ENCODE data around the gene FRY. TPM values are rescaled to one million over a fixed set of nuclear protein-coding genes. Genes with fewer than 3 reads are reported as not detected.

FRY gene
- total and polyA plus RNA-seq, 10 of the 15 experiments (the other 5 are each of a cell fraction or from before 2014, with no cell fraction given) = 0.18 to 1.4 (median 0.30) TPM

GRCh38 chr13:32203736-32204135 lies 172.2 kb downstream of the FRY start:
- H3K27ac ChIP-seq (ENCODE audit: control insufficient read depth, insufficient read depth) = no peak overlapping the region
- H3K9ac ChIP-seq (ENCODE audit: control insufficient read depth, insufficient read depth, low read length) = no peak overlapping the region
- H2AFZ ChIP-seq (ENCODE audit: control insufficient read depth, low read depth, low read length) = no peak overlapping the region
- no peak for DNase-seq (ENCODE audit: low read depth, low spot score)
- SMC1A ChIA-PET (ENCODE audit: uncharacterized antibody, unreplicated experiment) = no interaction called here
- no peaks in the 10 kb centered on the region for H3K36me3 ChIP-seq (ENCODE audit: control insufficient read depth in 2 of 2, insufficient read depth in 2 of 2, low read length in 1 of 2)
- FAIRE-seq = no peak
- POLR2A ChIA-PET = no interaction called here
- no peaks in the 10 kb centered on the region for H3K79me2 ChIP-seq (ENCODE audit: control insufficient read depth, insufficient read depth, low read length)
- H3K27me3 ChIP-seq (replicated peaks in 1 of 2; ENCODE audit: control insufficient read depth in 2 of 2, insufficient read depth in 2 of 2, low read length in 1 of 2) = peaks cover 0 to 2% of the 10 kb centered on the region in 2 experiments; a peak in 1 of 4 replicates
- TF ChIP-seq SP1 (IDR thresholded peaks at IDR 0.05; ENCODE audit: low read depth, low read length) = no peak
- TF ChIP-seq PBX3 (IDR thresholded peaks at IDR 0.05; ENCODE audit: insufficient replicate concordance, low read depth, low read length) = no peak
- TF ChIP-seq RUNX3 (IDR thresholded peaks at IDR 0.05; ENCODE audit: low read length) = no peak
- TF ChIP-seq CHD1 (IDR thresholded peaks at IDR 0.05; ENCODE audit: low read depth, low read length) = no peak
- no peak for TF ChIP-seq CEBPB (IDR thresholded peaks at IDR 0.05; ENCODE audit: borderline replicate concordance in 1 of 2, low read depth in 2 of 2, low read length in 2 of 2)
- no peak for TF ChIP-seq ZBTB11 (CRISPR knock-in tag; IDR thresholded peaks at IDR 0.05)
- no peak for TF ChIP-seq GABPA (IDR thresholded peaks at IDR 0.05; ENCODE audit: low read depth)
- TF ChIP-seq ZSCAN29 (IDR thresholded peaks at IDR 0.05) = no peak
- TF ChIP-seq STAT3 (IDR thresholded peaks at IDR 0.05; ENCODE audit: low read depth, low read length) = no peak
- CTCF ChIA-PET = no interaction called here
- no peaks in the 10 kb centered on the region for H3K9me3 ChIP-seq (replicated peaks; ENCODE audit: control insufficient read depth, insufficient read depth, low read length)
- no peak overlapping the region for H3K4me2 ChIP-seq (ENCODE audit: control insufficient read depth, insufficient read depth)
- intact Hi-C loops (cut with micrococcal nuclease; ENCODE audit: unreplicated experiment) (no loop called here), in situ Hi-C loops (cut with MboI) (no loop called here)
- no peaks in the 10 kb centered on the region for H4K20me1 ChIP-seq (ENCODE audit: control insufficient read depth, insufficient read depth)
- no peak for ATAC-seq
- no peaks in the 10 kb centered on the region for H3K4me1 ChIP-seq (ENCODE audit: control insufficient read depth, insufficient read depth, low read length)
- H3K4me3 ChIP-seq = no peak overlapping the region
- no TSS peak for BruUV-seq (replicated peaks)
- RAD21 ChIA-PET (ENCODE audit: unreplicated experiment) = interaction anchor here (1.0 kb wide), 1 partner anchor 242 kb away, joined by 3 read pairs; no protein-coding TSS in a partner anchor
- 6% methylated on average over 1 of the region's 1 CpG for WGBS (ENCODE audit: insufficient coverage, insufficient replicate concordance, low lambda C conversion rate, missing lambda C conversion rate)
